NCI-H128 (cell line): ENCODE results near the gene XAB2.

Source experiments
- DNase-seq: peaks from one replicate; lab custom pipeline; 2025; ENCODE audit not compliant: unreplicated experiment; lab: John Stamatoyannopoulos, UW

XAB2 gene

DNA sequence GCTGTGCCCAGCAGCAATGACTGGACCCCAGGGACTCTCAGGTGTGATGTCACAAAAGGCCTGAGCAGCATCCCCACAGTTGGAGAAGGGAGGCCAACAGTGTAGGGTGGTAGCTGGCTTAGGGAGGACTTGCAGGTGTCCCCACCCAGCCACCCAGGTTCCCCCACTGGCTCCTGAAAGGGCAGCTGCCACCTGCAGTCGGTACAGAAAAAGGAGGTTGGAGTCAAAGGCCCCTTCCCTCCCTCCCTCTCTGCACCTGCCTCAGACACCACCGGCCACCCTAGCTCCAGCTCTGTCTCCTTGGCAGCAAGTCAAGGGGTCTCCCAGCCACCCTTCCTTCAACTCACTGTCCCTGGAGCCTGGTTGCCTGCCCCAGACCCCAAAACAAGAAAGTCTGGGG lies 4.4 kb upstream of the XAB2 start, which contains the start of gene PCP2:
Gene PCP2, minus strand, starts transcription at position 22 of the 400 bp plus-strand sequence. CDS start 262 bp downstream, outside the sequence.
- DNase-seq, result no peak

DNA sequence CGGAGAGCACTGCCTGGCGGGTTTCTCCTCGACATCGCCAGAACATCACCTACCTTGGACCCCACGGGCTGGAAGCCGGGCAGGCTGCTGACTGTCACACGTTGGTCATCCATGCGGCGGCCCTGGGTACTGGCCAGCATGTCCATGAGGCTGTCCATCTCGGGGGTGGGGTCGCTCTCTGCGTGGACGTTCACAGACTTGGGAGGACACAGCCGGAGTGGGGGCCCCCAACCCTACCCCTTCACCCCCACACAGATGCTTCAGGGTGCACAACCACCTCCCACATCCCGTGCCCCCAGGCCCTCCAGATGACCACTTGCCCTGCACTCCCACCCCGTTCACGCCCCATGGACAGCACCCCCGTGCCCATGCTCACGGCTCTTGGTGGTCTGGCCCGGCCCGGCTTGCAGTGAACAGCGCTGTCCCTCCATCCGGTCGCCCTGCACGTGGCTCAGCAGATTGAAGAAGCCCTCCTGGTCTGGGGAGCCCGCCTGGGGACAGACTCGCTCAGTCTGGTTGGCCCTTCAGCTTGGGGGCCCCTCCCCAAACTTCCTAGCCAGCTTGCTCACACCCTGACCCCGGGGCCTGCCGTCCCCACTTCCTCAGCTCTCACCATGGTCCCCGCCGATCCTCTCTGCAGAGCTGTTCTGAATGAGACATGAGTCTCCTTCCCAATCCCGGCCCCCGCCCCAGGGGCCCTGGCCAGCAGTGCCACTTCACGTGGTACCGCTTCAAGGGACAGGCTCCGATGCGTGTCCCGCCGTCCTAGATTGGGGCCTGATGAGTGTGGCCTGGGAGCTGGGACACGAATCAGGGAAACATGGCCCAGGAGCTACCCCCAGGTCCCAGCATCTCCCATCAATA lies 3.2 kb upstream of the XAB2 start:
- no peak for DNase-seq

DNA sequence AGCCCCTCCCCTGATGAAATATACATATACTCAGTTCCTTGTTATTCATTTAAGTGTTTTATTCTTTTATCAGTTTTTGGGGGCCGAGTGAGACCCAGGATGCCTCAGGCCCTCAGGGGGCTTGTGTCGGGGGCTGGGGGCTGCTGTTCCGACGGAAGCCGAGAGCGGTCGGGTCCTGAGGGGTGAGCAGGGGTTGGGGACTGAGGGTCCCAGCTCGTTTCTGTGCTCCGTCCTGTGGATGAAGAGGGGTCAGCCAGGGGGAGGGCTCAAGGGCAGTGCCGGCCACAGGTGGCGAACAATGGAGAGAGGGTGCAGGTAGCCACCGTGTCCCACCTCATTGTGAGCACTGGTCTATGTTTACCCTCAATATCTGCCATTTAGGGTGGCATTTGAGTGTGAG lies 2.2 kb upstream of the XAB2 start:
- no peak for DNase-seq

DNA sequence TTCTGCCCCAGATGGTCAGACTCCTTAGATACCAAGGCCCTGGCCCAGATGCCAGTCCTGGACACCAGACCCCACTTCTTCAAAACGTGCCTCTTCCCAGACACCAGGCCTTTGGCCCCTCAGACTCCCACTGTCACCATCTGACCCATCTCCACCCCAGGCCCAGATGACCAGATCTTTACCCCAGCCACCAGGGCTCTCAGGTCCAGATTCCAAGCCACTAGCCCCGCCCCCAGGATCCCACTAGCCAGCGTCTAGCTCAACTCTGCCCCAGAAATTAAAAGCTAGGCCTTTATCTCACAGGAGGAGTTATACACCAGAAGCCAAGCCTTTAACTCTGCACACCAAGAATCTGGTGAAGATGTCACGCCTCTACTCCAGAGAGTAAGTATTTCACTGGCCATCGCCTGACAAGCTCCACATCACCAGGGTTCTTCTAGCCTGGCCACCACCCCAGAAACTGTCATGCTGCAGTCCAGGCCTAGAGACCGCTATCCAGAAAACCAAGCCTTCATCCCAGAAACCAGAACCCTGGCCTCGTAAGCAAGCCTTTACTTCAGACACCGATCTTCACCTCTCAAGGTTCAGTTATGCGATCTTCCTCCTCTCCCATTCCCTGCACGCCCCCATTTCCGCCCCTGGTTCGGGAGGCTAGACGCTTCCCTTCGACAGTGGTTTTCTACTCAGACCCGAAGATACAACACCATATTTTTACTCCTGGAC lies 595 bp downstream of the XAB2 start:
- DNase-seq, result no peak

DNA sequence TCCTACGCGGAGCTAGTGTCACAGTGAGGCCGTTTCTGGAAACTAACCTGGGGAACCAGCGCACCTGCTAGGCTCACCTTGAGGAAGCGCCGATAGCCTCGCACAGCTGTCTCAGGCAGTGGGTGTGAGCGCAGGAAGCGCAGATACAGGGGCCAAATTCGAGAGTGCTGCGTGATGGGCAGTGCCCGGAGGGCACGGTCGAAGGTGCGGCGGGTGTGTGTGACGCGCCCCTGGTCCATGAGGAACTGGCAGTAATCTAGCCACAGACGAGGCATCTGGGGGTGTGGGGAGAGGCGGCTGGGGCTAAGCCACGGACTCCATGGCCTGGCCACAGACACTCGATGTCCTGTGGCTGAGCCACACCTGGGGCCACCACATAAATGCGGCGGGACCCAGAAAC lies 2.2 kb downstream of the XAB2 start:
- no peak for DNase-seq

DNA sequence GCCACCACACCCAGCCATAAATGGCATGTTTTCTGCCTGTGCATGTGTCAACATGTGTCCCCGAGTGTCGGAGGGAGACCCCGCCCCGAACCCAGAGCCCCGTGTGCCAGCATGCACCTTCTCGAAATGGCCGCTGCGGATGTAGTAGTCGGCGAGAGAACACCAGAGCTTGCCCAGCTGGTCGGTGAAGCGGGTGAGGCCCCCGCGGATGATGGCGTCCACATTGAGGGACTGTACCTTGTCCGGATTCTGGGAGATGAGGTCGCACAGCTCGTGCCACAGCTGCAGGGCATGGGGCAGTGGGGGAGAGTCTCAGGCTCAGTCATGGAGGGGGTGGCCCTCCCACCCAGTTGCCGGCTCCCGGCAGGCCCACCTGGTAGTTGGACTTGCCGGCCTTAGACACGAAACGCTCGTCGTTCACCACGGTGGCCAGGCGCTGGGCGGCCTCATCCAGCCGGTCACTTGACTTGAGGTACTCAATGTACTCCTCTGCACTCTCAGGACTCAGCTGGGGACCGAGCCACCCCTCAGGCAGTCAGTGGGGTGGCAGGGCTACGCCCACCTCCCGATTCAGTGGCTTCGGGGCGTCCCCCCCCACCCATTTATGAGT lies 3.5 kb downstream of the XAB2 start:
- DNase-seq, result no peak

DNA sequence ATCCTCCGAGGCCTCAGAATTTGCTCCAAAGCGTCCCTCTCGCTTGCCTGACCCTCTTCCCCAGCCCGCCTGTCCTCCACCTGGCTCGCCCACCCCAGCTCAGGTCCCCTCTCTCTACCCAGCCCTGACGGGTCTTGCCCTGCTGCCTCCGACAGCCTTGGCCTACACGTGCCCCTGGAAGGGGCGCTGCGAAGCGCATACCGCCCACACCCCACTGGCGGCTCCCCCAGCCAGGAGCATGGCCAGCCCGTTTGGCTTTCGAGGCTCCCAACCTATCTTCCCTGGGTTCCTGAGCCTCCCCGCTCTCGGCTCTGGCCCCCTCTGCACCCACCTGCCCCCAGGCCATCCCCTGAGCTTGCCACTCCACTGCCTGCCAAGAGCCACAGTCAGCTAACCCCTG lies 4.5 kb downstream of the XAB2 start:
- no peak for DNase-seq

DNA sequence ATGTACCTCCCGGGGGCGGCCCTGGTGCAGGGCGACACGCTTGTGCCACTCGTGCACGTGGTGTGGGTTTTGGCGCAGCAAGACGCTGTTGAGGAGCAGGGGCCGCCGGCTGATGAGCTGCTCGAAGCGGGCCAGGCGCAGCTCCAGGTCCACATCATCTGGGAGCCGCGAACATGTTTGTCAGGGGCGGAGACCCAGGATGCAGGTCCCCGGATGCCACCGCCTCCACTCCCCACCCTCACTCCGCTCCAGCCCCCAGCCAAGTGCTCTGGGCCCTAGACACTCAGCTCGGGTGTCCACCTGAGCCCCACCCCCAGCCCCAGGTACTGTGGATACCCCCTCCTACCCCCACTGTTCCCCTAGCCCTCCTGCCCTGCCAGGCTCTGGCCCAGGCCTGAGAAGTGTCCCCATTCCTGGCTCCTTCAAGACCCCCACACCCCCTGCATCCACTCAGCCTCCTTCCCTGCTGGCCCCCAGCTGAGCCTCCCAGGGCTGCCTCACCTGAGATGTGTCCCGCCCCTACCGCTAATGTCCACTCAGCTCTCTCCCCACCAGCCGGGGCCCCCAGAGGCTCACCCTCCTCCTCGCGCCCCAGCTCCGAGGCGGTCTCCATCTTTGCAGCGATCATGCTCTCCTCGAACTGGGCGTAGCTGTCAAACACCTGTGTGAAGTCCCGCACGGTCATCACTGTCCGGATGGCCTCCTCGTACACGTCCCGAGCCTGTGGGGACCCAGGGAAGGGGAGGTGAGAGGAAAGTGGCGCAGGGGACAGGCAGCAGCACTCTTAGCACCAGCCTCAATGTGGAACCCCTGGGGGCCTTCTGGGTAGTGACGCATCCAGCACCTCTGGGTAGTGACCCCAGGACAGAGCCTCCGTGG lies 5.4 kb downstream of the XAB2 start:
- DNase-seq, result no peak

DNA sequence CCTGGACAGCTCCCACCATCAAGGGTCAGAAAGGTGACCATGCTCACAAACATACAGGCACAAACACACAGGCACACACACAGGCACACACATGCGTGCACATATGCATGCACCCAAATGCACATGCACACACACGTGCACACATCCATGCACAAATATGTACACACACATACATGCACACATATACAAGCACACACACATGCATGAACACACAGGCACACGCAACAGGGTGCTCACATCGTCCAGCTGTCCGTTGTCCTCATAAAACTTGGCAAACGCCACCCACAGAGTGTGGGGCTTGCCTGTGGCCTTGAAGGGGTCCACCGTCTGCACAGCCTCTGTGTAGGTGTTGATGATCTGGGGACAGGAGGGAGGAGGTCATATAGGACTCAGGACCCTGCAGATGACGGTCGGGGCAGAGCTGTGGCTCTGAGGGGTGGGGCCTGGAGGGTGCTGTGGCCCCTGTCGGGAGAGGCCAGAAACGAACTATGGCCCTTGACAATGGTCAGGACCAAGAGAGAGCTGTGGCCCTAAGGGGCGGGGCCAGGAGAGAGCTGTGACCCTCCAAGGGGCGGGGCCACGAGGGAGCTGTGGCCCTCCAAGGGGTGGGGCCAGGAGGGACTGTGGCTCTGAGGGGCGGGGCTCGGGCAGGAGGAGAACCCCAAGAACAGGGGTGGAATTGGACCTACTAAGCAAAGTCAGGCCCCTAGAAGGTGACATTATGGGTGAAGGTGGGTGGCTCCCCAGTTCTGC lies 6.2 kb downstream of the XAB2 start:
- DNase-seq, result no peak

DNA sequence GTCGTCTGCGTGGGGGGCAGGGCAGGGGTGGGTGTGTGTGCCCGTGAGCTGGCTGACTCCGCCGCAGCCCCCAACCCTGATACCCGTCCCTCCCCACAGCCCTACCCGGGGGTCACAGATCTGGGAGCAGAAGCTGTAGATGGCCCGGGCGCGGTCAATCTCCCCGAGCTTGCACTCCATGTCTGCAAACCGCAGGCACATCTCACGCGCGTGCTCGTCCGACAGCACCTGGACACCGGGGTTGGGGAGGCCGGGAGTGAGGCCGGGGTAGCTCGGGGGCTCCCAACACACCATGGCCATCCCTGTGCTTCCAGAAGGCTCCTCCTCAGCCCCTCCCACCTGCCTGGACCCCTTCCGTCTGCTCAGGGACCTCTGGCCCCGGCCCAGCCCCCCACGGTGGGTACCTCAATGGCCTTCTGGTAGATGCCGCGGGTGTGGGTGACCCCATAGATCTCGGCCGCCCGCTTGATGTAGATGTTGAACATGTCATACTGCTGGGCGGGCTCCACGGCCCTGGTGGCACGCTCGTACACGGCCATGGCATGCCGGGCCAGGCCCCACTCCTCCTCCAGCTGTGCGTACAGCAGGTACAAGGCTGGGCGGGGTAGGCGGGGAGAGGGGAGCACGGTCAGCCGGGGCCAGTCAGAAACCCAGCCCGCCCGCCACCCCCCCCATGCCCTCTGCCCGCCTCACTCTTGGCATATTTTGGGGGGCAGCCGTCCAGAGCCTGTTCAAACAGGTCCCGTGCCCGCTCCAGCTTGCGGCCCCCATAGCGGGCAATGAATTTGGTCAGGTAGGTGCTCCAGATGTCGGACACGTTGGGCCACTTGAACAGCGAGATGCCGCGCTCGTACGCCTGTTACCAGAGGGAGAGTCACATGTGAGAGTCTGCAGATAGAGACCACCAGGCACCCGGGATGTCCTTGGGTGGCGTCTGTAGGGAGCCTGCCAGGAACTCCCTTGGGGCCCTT lies 8.6 kb downstream of the XAB2 start:
- DNase-seq, result no peak

DNA sequence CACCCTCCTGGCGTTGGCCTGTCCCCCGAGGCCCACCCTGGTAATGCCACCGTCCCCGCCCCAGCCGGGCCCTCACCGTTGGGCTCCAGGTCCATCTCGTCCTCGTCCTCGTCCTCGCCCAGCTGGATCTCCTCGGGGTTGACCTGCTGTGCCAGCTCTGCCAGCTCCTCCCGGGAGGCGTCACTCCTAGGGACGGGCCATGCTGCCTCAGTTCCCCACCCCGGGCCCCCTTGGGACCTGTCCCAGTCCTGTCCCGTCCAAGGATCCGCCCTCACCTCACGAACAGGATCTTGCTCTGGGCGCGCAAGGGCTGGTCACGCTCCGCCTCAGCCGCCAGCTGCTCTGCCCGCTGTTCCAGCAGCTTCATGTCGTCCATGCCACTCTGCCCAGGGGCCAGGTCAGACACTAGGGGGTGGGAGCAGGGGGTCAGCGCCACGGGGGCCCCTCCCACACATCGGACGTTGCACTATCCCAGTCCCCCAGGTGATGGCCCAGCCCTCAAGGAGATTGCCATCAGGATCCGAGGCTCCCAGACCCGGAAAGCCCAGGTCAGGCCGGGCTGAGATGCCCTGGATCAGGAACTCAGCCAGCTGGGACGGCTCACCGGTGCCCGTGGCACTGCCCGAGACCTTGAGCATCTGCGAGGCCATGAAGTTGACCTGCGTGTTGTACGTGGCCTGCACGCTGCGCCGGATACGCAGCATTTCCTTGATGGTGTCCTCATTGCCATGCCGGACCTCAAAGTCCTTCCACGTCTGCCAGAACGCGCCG lies 9.5 kb downstream of the XAB2 start:
- no peak for DNase-seq

DNA sequence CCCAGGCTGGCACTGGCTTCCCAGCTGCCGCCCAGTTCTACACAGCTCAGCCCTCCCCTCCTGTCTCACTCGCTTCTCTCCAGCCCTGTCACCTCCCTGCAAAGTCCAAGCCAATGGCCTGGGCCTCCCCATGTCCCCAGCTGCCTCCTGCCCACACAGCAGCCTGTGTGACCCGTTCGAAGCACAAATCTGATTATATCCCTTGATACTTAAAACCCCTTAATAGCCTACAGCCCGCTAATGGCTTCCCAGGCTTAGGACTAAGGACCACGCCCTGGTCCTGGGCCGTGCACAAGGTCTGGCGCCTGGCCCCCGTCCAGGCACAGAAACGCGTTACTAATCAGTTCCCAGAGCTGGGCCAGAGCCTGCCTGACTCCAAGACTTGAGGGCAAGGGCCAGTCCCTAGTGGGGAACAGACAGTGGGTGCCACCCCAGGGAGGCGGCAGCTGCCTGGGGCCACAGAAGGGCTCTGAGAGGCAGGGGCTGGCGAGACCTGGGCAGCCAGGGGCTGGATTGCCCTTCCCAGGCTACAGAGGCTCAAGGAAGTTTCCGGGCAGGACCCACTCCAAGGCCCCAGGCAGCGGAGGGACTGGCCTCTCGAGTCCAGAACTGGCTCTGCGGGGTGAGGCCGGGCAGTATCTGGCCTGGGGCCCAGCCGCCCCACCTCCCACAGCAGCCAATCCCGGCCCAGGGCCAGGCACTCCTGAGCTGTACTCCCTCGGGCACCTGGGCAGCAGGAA lies 10.4 kb downstream of the XAB2 start:
- DNase-seq, result no peak

DNA sequence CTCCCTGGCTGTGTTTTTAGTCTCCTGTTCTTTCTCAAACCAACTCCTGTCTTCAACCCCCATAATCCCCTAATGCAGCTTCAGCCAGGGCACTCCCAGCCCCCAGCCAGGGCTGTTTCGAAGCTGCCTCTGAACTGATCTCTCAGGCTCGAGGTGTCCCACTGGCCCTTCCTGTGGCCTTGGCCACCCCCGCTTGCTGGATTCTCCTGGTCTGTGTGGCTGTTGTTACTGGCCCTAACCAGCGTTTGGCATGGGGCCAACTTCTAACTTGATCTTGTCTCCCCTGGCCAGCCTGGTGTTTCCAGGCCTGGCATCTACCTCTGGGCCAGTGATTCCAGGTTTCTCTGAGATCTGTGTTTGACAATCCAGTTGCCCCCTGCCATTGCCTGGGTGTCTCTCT lies 11.0 kb downstream of the XAB2 start:
- DNase-seq, result no peak

DNA sequence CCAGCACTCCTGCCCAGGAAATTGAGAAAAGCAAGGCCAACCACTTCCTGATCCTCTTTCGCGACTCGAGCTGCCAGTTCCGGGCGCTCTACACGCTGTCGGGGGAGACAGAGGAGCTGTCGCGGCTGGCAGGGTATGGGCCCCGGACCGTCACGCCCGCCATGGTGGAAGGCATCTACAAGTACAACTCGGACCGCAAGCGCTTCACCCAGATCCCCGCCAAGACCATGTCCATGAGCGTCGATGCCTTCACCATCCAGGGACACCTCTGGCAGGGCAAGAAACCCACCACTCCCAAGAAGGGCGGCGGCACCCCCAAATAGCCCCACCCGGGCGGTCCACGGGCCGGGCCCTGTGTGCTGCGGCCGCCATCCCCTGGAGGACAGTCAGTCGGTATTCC lies 11.6 kb downstream of the XAB2 start:
- no peak for DNase-seq

DNA sequence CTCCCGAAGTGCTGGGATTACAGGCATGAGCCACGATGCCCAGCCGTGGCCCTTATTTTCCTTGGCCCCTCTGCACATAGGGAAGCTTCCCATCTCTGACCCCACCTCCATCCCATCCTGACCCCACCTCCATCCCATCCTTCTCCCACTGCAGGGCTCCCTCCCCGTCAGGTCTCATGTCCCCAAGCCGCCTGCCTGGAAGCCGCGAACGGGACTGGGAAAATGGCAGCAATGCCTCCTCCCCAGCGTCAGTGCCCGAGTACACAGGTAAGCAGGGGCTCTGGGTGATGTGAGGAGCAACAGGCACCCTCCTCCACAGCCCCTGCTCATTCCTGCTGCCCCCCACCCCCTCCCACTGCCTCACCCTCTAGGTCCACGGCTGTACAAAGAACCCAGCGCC lies 12.2 kb downstream of the XAB2 start:
- DNase-seq, result no peak

DNA sequence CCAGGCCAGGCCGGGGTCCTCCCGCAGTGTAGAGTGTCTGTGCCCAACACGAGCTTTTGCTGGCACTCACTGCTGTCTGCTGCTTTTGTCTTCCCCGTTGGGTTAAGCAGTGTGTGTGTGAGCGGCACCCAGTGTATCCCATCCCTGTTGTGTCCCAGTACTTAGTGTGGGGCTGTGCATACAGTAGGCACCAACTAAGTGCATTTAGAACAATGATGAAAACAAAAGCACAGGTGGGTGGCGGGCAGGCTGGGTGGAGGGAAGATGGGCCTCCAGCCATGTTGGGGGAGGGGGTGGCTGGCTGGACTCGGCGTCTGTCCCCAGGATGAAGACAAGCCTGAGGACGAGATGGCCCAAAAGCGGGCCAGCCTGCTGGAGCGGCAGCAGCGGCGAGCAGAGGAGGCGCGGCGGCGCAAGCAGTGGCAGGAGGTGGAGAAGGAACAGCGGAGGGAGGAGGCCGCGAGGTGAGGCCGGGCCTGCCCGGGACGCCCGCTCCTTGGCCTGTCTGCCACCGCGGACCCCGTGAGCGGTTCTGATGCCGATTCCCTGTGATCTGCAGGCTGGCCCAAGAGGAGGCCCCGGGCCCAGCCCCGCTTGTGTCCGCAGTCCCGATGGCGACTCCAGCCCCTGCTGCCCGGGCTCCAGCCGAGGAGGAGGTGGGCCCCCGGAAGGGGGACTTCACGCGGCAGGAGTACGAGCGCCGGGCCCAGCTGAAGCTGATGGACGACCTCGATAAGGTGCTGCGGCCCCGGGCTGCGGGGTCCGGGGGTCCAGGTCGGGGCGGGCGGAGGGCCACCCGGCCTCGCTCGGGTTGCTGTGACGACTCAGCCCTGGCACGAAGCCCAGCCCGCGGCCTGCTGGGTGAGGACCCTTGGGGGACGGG lies 14.2 kb downstream of the XAB2 start:
- DNase-seq, result no peak
